Pulmonary artery endothelial cell (primary cell): ENCODE measurements around the gene UBQLN1. TPM values are rescaled to one million over a fixed set of nuclear protein-coding genes. Genes with fewer than 3 reads are reported as not detected.

Source experiments
- DNase-seq: peaks from one replicate; pipeline ENCODE4 v3.0.0-alpha.2; 2011; ENCODE audit warnings: low read depth, low spot score
- total RNA-seq: library from RNA; depleted of rRNA; stranded (reverse); fragments of >200 nt; gene quantifications from 2 replicates; pipeline ENCODE4 v1.2.3, GENCODE V29; 2014

UBQLN1 gene
- total RNA-seq, 1 donor from 2014 or later, result 140 TPM

DNA sequence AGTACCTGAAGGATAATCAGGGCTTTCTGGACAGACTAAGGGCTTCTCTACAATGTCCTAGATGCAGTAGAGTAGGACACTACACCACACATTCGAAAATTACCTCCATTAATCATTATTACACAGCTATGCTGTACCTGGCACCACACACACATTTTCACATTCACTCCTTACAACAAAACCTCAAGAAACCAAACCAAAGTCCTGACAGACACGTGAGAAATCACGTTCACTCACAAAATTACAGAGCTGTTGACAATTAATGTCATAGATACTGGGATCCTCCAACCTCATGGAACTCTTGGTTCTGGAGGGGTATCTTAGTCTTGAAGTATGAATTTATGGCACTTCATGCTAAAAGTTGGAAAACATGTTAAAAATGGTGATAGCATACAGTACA, 16.3 kb downstream of the UBQLN1 start:
- no peak for DNase-seq

- no peak for DNase-seq
Observed at GRCh38 chr9:83688921-83689320, 18.8 kb downstream of the UBQLN1 start.

- DNase-seq, result no peak
Observed at GRCh38 chr9:83681490-83681889, 26.3 kb downstream of the UBQLN1 start.

GRCh38 chr9:83680233-83680632, 27.5 kb downstream of the UBQLN1 start:
- no peak for DNase-seq

GRCh38 chr9:83677596-83677995, 30.2 kb downstream of the UBQLN1 start:
- no peak for DNase-seq

- no peak for DNase-seq
Observed at GRCh38 chr9:83675466-83675865, 32.3 kb downstream of the UBQLN1 start.

- no peak for DNase-seq
Observed at GRCh38 chr9:83671451-83671850, 36.3 kb downstream of the UBQLN1 start.

DNA sequence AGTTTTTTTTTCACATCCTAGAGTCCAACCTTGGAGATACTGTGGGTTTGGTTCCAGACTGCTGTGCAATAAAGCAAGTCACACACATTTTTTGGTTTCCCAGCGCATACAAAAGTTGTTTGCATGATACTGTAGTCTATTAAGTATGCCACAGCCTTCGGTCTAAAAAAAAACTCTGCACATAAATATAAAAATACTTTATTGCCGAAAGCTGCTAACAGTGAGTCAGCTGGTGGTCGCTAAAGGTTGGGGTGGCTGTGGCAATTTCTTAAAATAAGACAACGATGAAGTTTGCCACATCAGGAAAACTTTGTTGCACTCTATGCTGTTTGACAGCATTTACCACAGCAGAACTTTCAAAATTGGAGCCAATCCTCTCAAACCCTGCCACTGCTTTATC, 37.4 kb downstream of the UBQLN1 start:
- DNase-seq, result no peak

GRCh38 chr9:83669067-83669466, 38.7 kb downstream of the UBQLN1 start:
- DNase-seq, result no peak

GRCh38 chr9:83665580-83666200, 42.1 kb downstream of the UBQLN1 start:
- peak; percentile 36 for DNase-seq

- DNase-seq, result no peak
Observed at GRCh38 chr9:83662933-83663332, 44.8 kb downstream of the UBQLN1 start.

- DNase-seq, result no peak
Observed at GRCh38 chr9:83656952-83657351, 50.8 kb downstream of the UBQLN1 start.

GRCh38 chr9:83656032-83656680, 51.6 kb downstream of the UBQLN1 start:
- no peak for DNase-seq

GRCh38 chr9:83655433-83655832, 52.3 kb downstream of the UBQLN1 start:
- DNase-seq, result no peak

DNA sequence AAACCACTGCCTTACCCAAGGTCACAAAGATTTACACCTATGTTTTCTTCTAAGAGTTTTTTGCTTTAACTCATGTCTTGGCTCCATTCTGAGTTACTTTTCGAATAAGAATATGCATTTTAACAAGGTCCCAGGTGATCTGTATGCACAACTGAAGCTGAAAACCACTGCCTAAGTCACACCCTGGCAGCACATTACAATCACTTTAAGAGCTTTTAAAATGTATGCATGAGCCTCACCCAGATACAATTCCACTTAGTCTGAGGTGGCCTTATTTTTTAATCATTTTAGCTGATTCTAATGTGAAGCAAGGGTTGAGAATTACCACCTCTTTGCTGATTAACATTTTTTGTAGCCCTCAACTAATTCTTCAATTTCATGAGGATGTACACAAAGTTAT, 55.3 kb downstream of the UBQLN1 start:
- no peak for DNase-seq

DNA sequence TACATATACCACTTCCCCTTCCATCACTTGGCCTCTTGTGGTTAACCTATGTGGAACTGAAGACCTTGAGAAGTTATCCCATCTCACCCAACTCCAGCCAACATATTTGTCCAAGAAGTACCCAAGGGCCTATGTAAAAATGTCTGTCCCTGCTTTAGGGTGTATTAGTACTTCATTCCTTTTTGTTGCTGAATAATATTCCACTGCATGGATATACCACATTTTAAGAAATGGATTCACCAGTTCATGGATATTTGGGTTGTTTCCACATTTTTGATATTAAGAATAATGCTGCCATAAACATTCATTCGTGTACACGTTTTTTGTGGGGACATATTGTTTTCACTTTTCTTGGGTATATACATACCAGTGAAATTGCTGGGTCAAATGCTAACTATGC, 56.2 kb downstream of the UBQLN1 start:
- no peak for DNase-seq

- DNase-seq, result no peak
Observed at GRCh38 chr9:83649515-83649914, 58.2 kb downstream of the UBQLN1 start.

- DNase-seq, result no peak
Observed at GRCh38 chr9:83649080-83649479, 58.7 kb downstream of the UBQLN1 start.

DNA sequence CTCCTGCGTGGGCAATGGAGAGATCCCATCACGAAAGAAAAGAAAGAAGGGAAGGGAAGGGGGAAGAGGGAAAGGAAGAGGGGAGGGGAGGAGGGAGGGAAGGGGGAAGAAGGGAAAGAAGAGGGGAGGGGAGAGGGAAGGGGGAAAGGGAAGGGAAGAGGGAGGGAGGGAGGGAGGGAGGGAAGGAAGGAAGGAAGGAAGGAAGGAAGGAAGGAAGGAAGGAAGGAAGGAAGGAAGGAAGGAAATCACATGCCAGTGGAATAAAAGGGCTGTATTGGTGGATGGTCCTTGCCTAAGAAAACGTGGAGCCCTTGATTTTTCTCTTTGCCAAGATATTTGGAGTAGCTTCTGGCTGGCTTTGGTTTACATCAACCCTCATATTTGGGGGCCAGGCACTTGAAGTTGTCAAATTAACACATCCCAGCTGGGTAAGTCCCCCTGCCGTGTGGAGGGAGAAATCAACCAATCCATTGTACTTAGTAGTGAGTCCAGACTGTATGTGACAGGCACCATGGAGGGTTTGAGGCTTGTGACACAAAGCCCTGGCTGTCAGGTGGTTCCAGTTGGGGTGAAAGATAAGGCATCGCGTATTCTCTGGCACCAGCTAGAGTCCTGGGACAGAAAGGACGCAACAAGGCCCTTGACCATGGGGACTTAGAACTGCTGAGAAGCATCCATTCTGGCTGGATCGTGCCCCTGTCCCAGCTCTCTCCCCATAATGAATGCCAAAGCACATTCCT, 61.1 kb downstream of the UBQLN1 start:
- DNase-seq, result no peak

DNA sequence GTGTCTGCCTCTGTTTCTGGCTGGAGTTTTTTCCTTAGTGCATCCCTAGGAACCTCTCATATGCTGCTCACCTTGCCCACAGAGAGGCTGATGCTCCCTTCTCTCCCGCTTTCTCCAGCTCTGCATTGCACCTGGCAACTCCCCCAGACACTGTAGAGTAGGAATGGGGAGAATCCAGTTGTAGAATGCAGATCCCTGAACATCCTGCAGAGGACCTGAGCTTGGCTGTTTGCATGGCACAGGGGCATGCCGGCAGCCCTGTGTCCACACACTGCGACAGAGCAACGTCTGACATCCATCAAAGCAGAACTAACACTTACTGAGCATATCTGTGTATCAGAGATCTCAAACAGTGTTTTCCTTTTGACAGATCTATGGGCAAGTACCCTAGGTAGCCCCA, 65.0 kb downstream of the UBQLN1 start:
- DNase-seq, result no peak

- DNase-seq, result no peak
Observed at GRCh38 chr9:83639266-83639665, 68.5 kb downstream of the UBQLN1 start.

DNA sequence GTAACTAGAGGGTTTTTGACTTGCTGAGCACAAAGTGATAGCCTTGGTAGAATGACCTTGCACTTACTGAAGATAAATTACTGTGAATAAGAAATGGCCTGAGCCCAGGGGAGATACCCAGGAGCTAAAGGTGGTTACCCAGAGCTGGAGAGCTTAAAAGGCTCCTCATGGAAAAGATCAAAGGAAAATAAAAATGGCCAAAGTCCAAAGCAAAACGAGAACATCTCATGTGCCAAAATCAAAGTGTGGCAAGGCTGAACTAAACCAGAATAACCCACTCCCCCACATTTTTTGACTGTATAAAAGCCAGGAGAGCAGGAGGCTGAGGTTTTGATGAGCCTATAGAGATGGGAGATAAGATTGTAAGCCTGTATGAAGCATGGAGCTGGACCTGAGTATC, 70.4 kb downstream of the UBQLN1 start:
- no peak for DNase-seq

DNA sequence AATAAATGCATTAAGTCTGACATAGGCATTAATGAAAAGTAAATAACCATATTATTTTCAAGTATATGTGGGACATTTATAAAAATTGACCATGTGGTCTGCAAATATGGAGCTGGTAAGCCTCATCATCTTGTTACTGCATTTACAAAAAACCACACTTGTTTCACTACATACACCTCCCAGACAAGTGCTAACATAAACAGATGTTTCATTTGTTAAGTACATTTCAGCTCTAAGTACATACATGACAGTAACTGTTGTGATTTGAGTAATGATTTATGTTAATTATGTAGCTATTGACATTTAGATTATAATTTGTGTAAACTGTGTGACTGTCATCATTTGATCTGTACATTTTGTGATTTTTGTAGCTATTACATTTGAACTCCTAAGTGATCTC, 70.9 kb downstream of the UBQLN1 start:
- no peak for DNase-seq
